ENCODE results near the gene SLC22A1. TPM values are rescaled to one million over a fixed set of nuclear protein-coding genes. Genes with fewer than 3 reads are reported as not detected.

The SLC22A1 gene
- total RNA-seq, 2 experiments from 2014 or later = 0.14 to 0.99 TPM

DNA sequence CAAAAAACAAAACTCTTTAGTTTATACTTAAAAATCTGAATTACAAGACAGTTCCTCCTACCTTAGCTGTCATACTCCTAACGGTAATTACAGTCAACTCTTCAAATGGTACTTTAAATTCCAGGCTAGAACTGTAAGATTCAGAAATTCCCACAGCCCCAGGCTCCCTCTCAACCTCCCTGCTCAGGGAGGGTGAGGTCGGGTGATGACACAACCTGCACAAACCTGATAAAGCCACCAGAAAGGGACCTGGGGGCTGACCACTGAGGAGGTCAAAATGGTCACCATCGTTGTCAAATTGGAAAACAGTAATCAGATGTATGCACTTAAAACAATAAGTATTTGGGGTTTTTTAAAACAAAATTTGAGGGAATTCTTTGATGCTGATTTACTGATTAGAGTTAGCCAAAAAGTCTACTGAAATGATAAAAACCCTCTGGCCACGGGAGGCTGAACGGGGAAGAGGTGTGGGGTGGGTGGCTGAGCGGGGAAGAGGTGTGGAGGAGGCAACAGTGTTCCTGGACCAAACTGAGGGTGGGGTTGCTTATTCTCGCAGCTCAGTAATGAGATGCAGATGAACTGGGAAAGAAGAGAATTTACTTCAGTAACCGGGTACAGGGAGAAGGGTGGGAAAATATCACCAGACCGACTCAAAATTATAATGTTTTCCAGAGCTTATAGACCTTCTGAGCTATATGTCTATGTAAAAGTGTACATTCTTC, 52.4 kb downstream of the SLC22A1 start:
- CTCF ChIA-PET = no interaction called here
- Mint-ChIP-seq H3K4me1 (ENCODE audit: low read depth) (no peaks in the 10 kb centered on the region), H3K36me3 (no peaks in the 10 kb centered on the region), H3K27me3 (peaks cover 13% of the 10 kb centered on the region), H3K9me3 (no peaks in the 10 kb centered on the region), H3K4me3 (no peak overlapping the region), H3K27ac (no peak overlapping the region)
- intact Hi-C loops (cut with micrococcal nuclease) = no loop called here
- no peak for DNase-seq
- POLR2A ChIA-PET = no interaction called here

DNA sequence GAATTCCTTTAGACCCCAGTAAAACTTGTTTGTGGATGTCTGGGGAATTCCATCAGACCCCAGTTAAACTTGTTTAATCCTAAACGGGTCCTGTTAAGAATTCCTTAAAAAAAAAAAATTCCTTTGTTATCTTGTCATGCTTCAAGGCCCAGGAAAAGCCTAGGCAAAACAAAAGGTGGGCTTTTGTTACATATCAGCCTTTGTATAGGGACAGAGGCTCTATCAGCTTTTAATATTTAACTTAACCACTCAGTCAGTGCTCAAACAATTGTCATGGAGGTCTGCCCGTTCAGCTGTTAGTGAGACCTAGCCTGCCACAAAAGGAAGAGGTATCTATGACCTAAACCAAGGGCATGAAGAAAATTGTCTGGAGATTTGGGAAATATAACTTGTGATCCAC, 53.1 kb downstream of the SLC22A1 start:
- Mint-ChIP-seq H3K9me3 (no peaks in the 10 kb centered on the region), H3K27ac (no peak overlapping the region), H3K27me3 (peaks cover 13% of the 10 kb centered on the region), H3K4me3 (no peak overlapping the region), H3K4me1 (ENCODE audit: low read depth) (no peaks in the 10 kb centered on the region), H3K36me3 (no peaks in the 10 kb centered on the region)
- intact Hi-C loops (cut with micrococcal nuclease) = no loop called here
- no peak for DNase-seq
- ChIA-PET CTCF (no interaction called here), POLR2A (no interaction called here)

DNA sequence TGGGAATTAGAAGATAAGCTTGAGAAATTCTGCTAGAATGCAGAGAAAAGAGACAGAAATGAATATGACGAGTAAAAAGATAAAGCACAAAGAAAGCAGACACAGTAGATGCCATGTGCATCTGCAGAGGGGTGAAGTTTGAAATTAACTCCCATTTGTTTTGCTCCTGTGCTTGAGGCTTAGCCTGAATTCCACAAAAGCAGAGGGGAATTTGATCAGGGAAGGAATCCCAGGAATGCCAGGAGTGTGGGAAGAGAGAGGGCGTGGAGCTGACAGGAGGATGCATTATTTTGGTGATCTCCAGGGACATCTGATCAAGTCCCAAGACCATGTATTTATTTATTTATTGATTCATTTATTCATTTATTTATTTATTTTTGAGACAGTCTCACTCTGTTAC, 55.6 kb downstream of the SLC22A1 start:
- intact Hi-C loops (cut with micrococcal nuclease) = no loop called here
- ChIA-PET CTCF (no interaction called here), POLR2A (no interaction called here)
- no peak overlapping the region for H3K4me3 Mint-ChIP-seq
- no peak for DNase-seq
- no peaks in the 10 kb centered on the region for H3K36me3 Mint-ChIP-seq
- peaks cover 8% of the 10 kb centered on the region for H3K27me3 Mint-ChIP-seq
- H3K27ac Mint-ChIP-seq = no peak overlapping the region
- no peaks in the 10 kb centered on the region for H3K9me3 Mint-ChIP-seq
- H3K4me1 Mint-ChIP-seq (ENCODE audit: low read depth) = no peaks in the 10 kb centered on the region

DNA sequence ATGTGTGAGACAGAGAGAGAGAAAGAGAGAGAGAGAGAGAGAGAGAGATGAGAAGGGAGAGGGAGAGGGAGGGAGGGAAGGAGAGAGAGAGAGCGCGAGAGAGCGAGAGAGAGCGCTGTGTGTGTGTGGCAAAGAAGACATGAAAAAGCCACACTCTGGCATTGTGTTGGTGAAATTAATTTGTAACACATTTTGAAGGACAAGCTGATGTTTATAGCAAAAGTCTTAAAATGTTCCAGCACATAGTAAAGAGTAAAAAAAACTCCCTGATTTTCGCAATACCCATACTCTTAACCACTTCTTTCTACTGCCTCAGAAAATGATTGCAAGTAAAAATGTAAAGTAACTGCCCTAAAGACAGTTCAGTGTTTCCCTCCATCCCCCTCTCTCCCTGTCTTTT, 56.7 kb downstream of the SLC22A1 start:
- CTCF ChIA-PET = no interaction called here
- Mint-ChIP-seq H3K9me3 (no peaks in the 10 kb centered on the region), H3K36me3 (no peaks in the 10 kb centered on the region), H3K4me1 (ENCODE audit: low read depth) (no peaks in the 10 kb centered on the region), H3K4me3 (no peak overlapping the region), H3K27me3 (peaks cover 3% of the 10 kb centered on the region), H3K27ac (no peak overlapping the region)
- POLR2A ChIA-PET = no interaction called here
- intact Hi-C loops (cut with micrococcal nuclease) = no loop called here
- DNase-seq = no peak

DNA sequence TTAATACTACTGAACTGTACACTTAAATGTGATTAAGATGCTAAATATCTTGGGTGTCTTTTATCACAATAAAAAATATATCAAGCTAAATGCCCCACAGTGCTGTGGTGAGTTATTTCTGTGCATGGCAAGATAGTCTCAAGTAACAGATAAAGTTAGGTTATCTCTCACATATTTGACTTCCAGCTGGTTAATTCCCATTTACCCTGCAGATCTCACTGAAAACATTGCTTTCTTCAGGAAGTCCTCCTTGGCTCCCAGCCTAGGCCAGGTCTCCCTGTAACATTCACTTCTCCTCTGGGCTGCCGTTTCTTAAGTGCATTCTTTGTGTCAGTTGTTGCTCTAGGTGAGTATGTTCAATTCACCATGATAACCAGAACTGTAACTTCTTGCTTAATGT, 59.1 kb downstream of the SLC22A1 start:
- Mint-ChIP-seq H3K36me3 (no peaks in the 10 kb centered on the region), H3K9me3 (peaks cover under 1% of the 10 kb centered on the region), H3K27me3 (peaks cover 6% of the 10 kb centered on the region), H3K4me1 (ENCODE audit: low read depth) (no peaks in the 10 kb centered on the region), H3K4me3 (no peak overlapping the region), H3K27ac (no peak overlapping the region)
- no peak for DNase-seq
- CTCF ChIA-PET = no interaction called here
- POLR2A ChIA-PET = no interaction called here
- intact Hi-C loops (cut with micrococcal nuclease) = no loop called here

DNA sequence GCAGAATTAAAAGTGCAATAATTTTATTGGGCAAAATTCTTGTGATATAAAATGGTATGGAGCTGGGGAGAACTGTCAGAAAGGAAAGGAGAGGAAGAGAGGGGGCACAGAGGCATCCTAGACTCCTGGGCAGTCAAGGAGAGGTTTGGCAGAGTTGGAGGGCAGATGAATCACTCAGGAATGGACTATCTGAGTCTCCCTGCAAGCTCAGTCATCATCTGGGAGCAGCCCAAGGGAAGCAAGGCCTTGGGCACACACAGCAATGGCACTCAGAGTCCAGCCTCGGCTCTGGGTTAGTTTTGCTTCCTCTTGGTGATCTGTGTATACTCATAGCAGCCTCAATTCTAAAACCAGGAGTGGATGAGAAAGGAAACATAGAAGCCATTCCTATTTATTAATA, 67.2 kb downstream of the SLC22A1 start:
- Mint-ChIP-seq H3K9me3 (peaks cover 21% of the 10 kb centered on the region), H3K4me3 (no peak overlapping the region), H3K36me3 (no peaks in the 10 kb centered on the region), H3K4me1 (ENCODE audit: low read depth) (no peaks in the 10 kb centered on the region), H3K27me3 (peaks cover 7% of the 10 kb centered on the region), H3K27ac (no peak overlapping the region)
- no peak for DNase-seq
- CTCF ChIA-PET = no interaction called here
- POLR2A ChIA-PET = no interaction called here
- intact Hi-C loops (cut with micrococcal nuclease) = no loop called here

DNA sequence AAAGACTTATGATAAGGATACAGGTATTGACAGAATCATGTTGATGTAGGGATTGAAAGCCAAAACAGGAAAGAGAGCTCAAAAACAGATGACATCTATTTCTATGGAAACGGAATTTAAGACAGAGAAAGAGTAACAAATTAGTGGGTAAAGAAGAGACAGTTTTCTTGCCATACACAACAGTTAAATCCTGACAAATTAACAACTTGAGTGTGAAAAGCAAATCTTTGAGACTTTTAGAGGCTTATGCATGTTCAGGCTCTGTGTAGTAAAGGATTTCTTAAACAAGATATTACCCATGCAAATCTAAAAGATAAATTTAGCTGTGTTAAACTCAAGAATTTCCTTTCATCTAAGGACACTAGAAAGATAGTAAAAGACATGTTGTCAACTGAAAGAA, 68.5 kb downstream of the SLC22A1 start:
- DNase-seq = no peak

DNA sequence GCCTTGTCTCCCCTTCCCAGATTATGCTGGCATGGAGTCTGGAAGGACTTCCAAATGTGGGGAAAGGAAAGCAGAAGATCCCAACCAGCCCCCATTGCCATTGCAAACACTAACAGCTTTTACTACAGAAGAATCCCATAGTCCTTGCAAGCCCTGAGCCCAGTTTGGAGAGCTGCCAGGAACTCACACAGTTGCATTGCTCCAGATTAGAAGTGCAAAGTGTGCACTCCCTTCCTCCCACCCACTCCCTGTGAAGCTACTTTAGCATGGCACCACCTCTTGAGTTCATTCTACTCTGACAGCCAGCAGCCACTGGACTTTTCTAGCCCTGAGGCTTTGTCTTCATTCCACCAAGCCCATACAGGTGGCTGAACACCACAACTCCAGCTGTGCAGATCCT, 69.4 kb downstream of the SLC22A1 start:
- Mint-ChIP-seq H3K27ac (no peak overlapping the region), H3K4me1 (ENCODE audit: low read depth) (no peaks in the 10 kb centered on the region), H3K4me3 (no peak overlapping the region), H3K36me3 (peaks cover 4% of the 10 kb centered on the region), H3K9me3 (peaks cover 37% of the 10 kb centered on the region), H3K27me3 (peaks cover 3% of the 10 kb centered on the region)
- intact Hi-C loops (cut with micrococcal nuclease) = no loop called here
- ChIA-PET CTCF (no interaction called here), POLR2A (no interaction called here)
- no peak for DNase-seq

More for the DNA sequence above, 68.5 kb downstream of the SLC22A1 start:
- Mint-ChIP-seq H3K4me1 (ENCODE audit: low read depth) (no peaks in the 10 kb centered on the region), H3K27ac (no peak overlapping the region), H3K36me3 (peaks cover 4% of the 10 kb centered on the region), H3K4me3 (no peak overlapping the region), H3K9me3 (peaks cover 33% of the 10 kb centered on the region), H3K27me3 (peaks cover 6% of the 10 kb centered on the region)
- intact Hi-C loops (cut with micrococcal nuclease) = no loop called here
- ChIA-PET CTCF (no interaction called here), POLR2A (no interaction called here)

DNA sequence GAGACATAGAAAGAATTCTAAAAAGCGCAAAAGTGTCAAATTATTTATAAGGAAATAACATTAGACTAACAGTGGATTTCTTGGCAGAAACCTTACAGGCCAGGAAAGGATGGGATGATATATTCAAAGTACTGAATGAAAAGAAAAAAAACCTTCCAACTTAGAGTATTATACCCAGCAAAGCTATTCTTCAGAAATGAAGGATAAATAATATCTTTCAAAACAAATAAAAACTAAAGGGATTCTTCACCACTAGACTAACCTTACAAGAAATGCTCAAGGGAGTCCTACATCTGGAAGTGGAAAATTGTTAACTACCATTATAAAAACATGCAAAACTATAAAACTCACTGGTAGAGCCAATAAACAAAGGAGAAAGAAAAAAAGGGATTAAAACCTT, 71.2 kb downstream of the SLC22A1 start:
- Mint-ChIP-seq H3K4me1 (ENCODE audit: low read depth) (no peaks in the 10 kb centered on the region), H3K27me3 (peaks cover 3% of the 10 kb centered on the region), H3K36me3 (peaks cover 4% of the 10 kb centered on the region), H3K4me3 (no peak overlapping the region), H3K27ac (no peak overlapping the region), H3K9me3 (peaks cover 44% of the 10 kb centered on the region)
- DNase-seq = no peak
- ChIA-PET POLR2A (no interaction called here), CTCF (no interaction called here)
- intact Hi-C loops (cut with micrococcal nuclease) = no loop called here

DNA sequence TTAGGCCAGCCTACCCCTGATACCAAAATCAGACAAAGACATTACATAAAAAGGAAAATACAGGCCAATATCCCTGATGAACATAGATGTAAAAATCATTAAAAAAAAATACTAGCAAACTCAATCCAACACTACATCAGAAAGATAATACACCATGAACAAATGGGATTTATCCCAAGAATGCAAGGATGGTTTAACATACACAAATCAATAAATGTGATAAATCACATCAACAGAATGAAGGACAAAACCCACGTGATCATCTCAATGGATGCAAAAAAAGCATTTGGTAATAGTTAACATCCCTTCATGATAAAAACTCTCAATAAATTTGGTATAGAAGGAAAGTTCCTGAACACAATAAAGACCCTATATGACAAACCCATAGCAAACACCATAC, 73.2 kb downstream of the SLC22A1 start:
- Mint-ChIP-seq H3K9me3 (peaks cover 44% of the 10 kb centered on the region), H3K4me1 (ENCODE audit: low read depth) (no peaks in the 10 kb centered on the region), H3K36me3 (peaks cover 4% of the 10 kb centered on the region), H3K27me3 (peaks cover 3% of the 10 kb centered on the region), H3K4me3 (no peak overlapping the region), H3K27ac (no peak overlapping the region)
- ChIA-PET POLR2A (no interaction called here), CTCF (no interaction called here)
- no peak for DNase-seq
- intact Hi-C loops (cut with micrococcal nuclease) = no loop called here

DNA sequence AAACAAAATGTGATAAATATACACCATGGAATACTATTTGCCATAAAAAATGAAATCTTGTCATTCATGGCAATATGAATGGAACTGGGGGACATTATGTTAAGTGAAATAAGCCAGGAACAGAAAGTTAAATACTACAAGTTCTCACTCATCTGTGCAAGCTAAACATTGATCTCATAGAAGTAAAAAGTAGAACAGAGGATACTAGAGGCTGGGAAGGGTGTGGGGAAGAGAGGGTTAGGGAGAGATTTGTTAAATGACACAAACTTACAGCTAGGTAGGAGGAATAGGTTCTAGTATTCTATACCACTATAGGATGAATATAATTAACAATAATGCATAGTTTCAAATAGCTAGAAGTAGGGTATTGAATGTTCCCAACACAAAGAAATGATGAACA, 76.0 kb downstream of the SLC22A1 start:
- POLR2A ChIA-PET = no interaction called here
- Mint-ChIP-seq H3K27ac (no peak overlapping the region), H3K4me1 (ENCODE audit: low read depth) (no peaks in the 10 kb centered on the region), H3K9me3 (peaks cover 37% of the 10 kb centered on the region), H3K36me3 (peaks cover 4% of the 10 kb centered on the region), H3K4me3 (no peak overlapping the region), H3K27me3 (peaks cover 9% of the 10 kb centered on the region)
- intact Hi-C loops (cut with micrococcal nuclease) = no loop called here
- no peak for DNase-seq
- CTCF ChIA-PET = no interaction called here

DNA sequence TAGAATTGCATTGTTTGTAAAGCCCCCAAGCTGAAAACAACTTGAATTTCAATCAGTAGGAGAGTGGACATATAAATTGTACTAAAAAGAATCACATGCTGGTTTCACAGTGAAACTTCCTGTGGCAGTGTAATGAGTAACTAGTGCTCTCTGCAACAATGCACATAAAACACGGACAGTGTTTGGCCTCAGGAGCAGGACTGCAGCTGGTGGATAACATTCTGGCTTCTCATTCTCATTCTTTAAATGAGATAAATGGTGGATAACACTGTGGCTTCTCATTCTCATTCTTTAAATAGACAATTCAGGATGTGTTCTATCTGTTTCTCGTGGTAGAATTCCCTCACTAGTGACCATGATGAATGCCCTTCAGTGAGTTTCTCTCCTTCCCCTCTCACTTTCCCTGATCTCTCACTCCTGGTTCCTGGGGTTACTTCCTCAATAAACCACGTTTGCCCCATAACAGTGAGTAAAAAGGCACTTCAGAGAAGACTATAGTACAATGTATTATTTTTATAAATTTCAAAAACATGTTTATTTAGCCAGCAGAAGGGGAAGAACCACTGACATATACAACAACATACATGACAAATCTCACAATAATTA, 77.1 kb downstream of the SLC22A1 start:
- peaks cover 4% of the 10 kb centered on the region for H3K36me3 Mint-ChIP-seq
- H3K9me3 Mint-ChIP-seq = peaks cover 28% of the 10 kb centered on the region
- peaks cover 9% of the 10 kb centered on the region for H3K27me3 Mint-ChIP-seq
- intact Hi-C loops (cut with micrococcal nuclease) = no loop called here
- DNase-seq = no peak
- no peak overlapping the region for H3K27ac Mint-ChIP-seq
- POLR2A ChIA-PET = no interaction called here
- CTCF ChIA-PET = no interaction called here
- H3K4me1 Mint-ChIP-seq (ENCODE audit: low read depth) = no peaks in the 10 kb centered on the region
- no peak overlapping the region for H3K4me3 Mint-ChIP-seq

DNA sequence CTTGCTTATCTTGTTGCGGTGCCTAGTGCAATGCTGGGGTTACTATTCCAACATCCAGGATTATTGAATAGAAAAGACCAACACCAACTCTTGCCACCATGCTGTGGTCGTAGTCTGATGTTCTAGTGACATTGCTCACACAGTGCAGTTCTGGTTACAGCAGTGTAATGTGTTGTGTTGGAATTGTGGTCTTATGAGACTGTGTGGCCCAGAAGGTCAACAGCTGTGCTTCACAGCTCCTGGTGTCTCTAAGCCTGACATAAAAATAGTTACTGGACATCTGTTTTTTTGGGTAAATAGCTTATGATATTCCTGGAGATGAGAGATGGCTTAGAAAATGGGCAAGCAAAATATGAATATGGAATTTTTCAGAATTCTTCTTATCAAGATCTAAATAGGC, 79.4 kb downstream of the SLC22A1 start:
- no peak overlapping the region for H3K4me3 Mint-ChIP-seq
- no peak overlapping the region for H3K27ac Mint-ChIP-seq
- POLR2A ChIA-PET = no interaction called here
- H3K9me3 Mint-ChIP-seq = peaks cover 7% of the 10 kb centered on the region
- peaks cover 9% of the 10 kb centered on the region for H3K27me3 Mint-ChIP-seq
- H3K4me1 Mint-ChIP-seq (ENCODE audit: low read depth) = no peaks in the 10 kb centered on the region
- H3K36me3 Mint-ChIP-seq = no peaks in the 10 kb centered on the region
- intact Hi-C loops (cut with micrococcal nuclease) = no loop called here
- CTCF ChIA-PET = no interaction called here
- no peak for DNase-seq
